H9 (cell line): ENCODE data around the gene RNF114. TPM values are rescaled to one million over a fixed set of nuclear protein-coding genes. Genes with fewer than 3 reads are reported as not detected.
A peak's percentile ranks its signal among the peaks of the same experiment; 100 is the strongest.

Experiments used
- DNase-seq: peaks from one replicate; pipeline ENCODE4 v3.0.0-alpha.2; 2017
- H2AFZ ChIP-seq: one replicate; pipeline ENCODE4 v1.6.1; 2013; ENCODE audit warnings: mild to moderate bottlenecking, low read length, control low read depth, moderate library complexity
- H2AK5ac ChIP-seq: 2 replicates; pipeline ENCODE4 v1.6.1; 2013; ENCODE audit warnings: low read length, control low read depth, mixed read lengths; ENCODE audit not compliant: insufficient read length
- H2BK120ac ChIP-seq: one replicate; pipeline ENCODE4 v1.6.1; 2013; ENCODE audit warnings: low read depth, mild to moderate bottlenecking, low read length, control low read depth, inconsistent platforms; ENCODE audit not compliant: poor library complexity, severe bottlenecking
- H2BK12ac ChIP-seq: 2 replicates; pipeline ENCODE4 v1.6.1; 2013; ENCODE audit warnings: low read length, control low read depth, mixed read lengths, low read depth; ENCODE audit not compliant: insufficient read length
- H2BK15ac ChIP-seq: 2 replicates; pipeline ENCODE4 v1.6.1; 2013; ENCODE audit warnings: low read depth, low read length, control low read depth
- H2BK20ac ChIP-seq: one replicate; pipeline ENCODE4 v1.6.1; 2013; ENCODE audit warnings: low read depth, mild to moderate bottlenecking, low read length, control low read depth, inconsistent platforms; ENCODE audit not compliant: poor library complexity, severe bottlenecking
- H2BK5ac ChIP-seq: 2 replicates; pipeline ENCODE4 v1.6.1; 2013; ENCODE audit warnings: low read length, control low read depth, mixed read lengths; ENCODE audit not compliant: insufficient read length
- H3K14ac ChIP-seq: 2 replicates; pipeline ENCODE4 v1.6.1; 2013; ENCODE audit warnings: low read length, control low read depth; ENCODE audit not compliant: insufficient read depth
- H3K18ac ChIP-seq: 2 replicates; pipeline ENCODE4 v1.6.1; 2013; ENCODE audit warnings: low read depth, mild to moderate bottlenecking, mixed read lengths, low read length, control low read depth; ENCODE audit not compliant: insufficient read length
- H3K23ac ChIP-seq: 2 replicates; pipeline ENCODE4 v1.6.1; 2013; ENCODE audit warnings: low read length, control low read depth, mixed read lengths, low read depth; ENCODE audit not compliant: insufficient read length
- H3K23me2 ChIP-seq: 2 replicates; pipeline ENCODE4 v1.6.1; 2013; ENCODE audit warnings: low read depth, mild to moderate bottlenecking, mixed read lengths, low read length, control low read depth; ENCODE audit not compliant: insufficient read length, poor library complexity, severe bottlenecking
- H3K27ac ChIP-seq: 2 replicates; pipeline ENCODE4 v1.5.1; 2013; ENCODE audit warnings: low read length, control low read depth, mixed read lengths, low read depth; ENCODE audit not compliant: insufficient read length
- H3K27me3 ChIP-seq: 2 replicates; pipeline ENCODE4 v1.6.1; 2013; ENCODE audit warnings: low read length, control low read depth, inconsistent platforms; ENCODE audit not compliant: insufficient read depth
- H3K4ac ChIP-seq: 2 replicates; pipeline ENCODE4 v1.6.1; 2013; ENCODE audit warnings: low read depth, mild to moderate bottlenecking, control low read depth, inconsistent platforms, low read length, moderate library complexity
- H3K4me1 ChIP-seq: 2 replicates; pipeline ENCODE4 v1.6.1; 2013; ENCODE audit warnings: low read length, control low read depth, inconsistent platforms; ENCODE audit not compliant: insufficient read depth
- H3K4me2 ChIP-seq: 2 replicates; pipeline ENCODE4 v1.6.1; 2013; ENCODE audit warnings: low read length, control low read depth, mixed read lengths; ENCODE audit not compliant: insufficient read length, insufficient read depth
- H3K56ac ChIP-seq: 2 replicates; pipeline ENCODE4 v1.6.1; 2013; ENCODE audit warnings: low read depth, mild to moderate bottlenecking, mixed read lengths, low read length, control low read depth; ENCODE audit not compliant: insufficient read length
- H3K79me1 ChIP-seq: 2 replicates; pipeline ENCODE4 v1.6.1; 2013; ENCODE audit warnings: low read depth, mild to moderate bottlenecking, moderate library complexity, low read length, control low read depth, inconsistent platforms; ENCODE audit not compliant: insufficient read depth, poor library complexity, severe bottlenecking
- H3K79me2 ChIP-seq: 2 replicates; pipeline ENCODE4 v1.6.1; 2013; ENCODE audit warnings: low read length, control low read depth, inconsistent platforms; ENCODE audit not compliant: insufficient read depth
- H3K9ac ChIP-seq: 2 replicates; pipeline ENCODE4 v1.6.1; 2013; ENCODE audit warnings: low read length, control low read depth, mixed read lengths; ENCODE audit not compliant: insufficient read length; ENCODE audit errors: extremely low read depth
- H3K9me3 ChIP-seq: one replicate; pipeline ENCODE4 v1.6.1; 2013; ENCODE audit warnings: low read depth, low read length, inconsistent platforms; ENCODE audit not compliant: control insufficient read depth
- H3T11ph ChIP-seq: one replicate; pipeline ENCODE4 v1.6.1; 2013; ENCODE audit warnings: mild to moderate bottlenecking, low read length, control low read depth, inconsistent platforms
- H4K20me1 ChIP-seq: one replicate; pipeline ENCODE4 v1.6.1; 2013; ENCODE audit not compliant: control insufficient read depth, insufficient read length, insufficient read depth
- H4K5ac ChIP-seq: 2 replicates; pipeline ENCODE4 v1.6.1; 2013; ENCODE audit warnings: low read depth, mild to moderate bottlenecking, mixed read lengths, low read length, control low read depth; ENCODE audit not compliant: insufficient read length
- H4K8ac ChIP-seq: replicated peaks from 2 replicates; pipeline ENCODE4 v1.6.1; 2013; ENCODE audit warnings: low read length, control low read depth, mixed read lengths, low read depth; ENCODE audit not compliant: insufficient read length
- H4K91ac ChIP-seq: 2 replicates; pipeline ENCODE4 v1.6.1; 2013; ENCODE audit warnings: low read depth, mild to moderate bottlenecking, moderate library complexity, mixed read lengths, low read length, control low read depth; ENCODE audit not compliant: insufficient read length
- H3K27ac Mint-ChIP-seq, 3 experiments: 2 replicates in 2 of 3; 3 replicates in 1 of 3; pipeline ENCODE4 v1.8.0; 2020 to 2021; ENCODE audit warnings: mixed read lengths in 3 of 3, mild to moderate bottlenecking in 1 of 3, moderate library complexity in 1 of 3
- H3K27me3 Mint-ChIP-seq: 2 replicates; pipeline ENCODE4 v1.8.0; 2021; ENCODE audit warnings: low read depth, mild to moderate bottlenecking, moderate library complexity, mixed read lengths
- H3K36me3 Mint-ChIP-seq, 3 experiments: 2 replicates in 2 of 3; 3 replicates in 1 of 3; pipeline ENCODE4 v1.8.0; 2020 to 2021; ENCODE audit warnings: low read depth in 3 of 3, mixed read lengths in 3 of 3; ENCODE audit not compliant: insufficient read depth in 1 of 3
- H3K4me1 Mint-ChIP-seq, 2 experiments: 2 replicates each; pipeline ENCODE4 v1.8.0; 2020; ENCODE audit warnings: mixed read lengths in 2 of 2
- H3K4me3 Mint-ChIP-seq, 2 experiments: 2 replicates in 1 of 2; 3 replicates in 1 of 2; pipeline ENCODE4 v1.8.0; 2020 to 2021; ENCODE audit warnings: mild to moderate bottlenecking in 2 of 2, mixed read lengths in 2 of 2, moderate library complexity in 1 of 2
- H3K9me3 Mint-ChIP-seq, 2 experiments: 2 replicates in 1 of 2; 3 replicates in 1 of 2; pipeline ENCODE4 v1.8.0; 2020; ENCODE audit warnings: mild to moderate bottlenecking in 2 of 2, mixed read lengths in 2 of 2, moderate library complexity in 1 of 2
- WGBS: extraction: QIAGEN DNeasy Blood & Tissue Kit; methylation state at CpG from one replicate; pipeline ENCODE4 v1.1.7; 2013; ENCODE audit warnings: missing lambda C conversion rate, low lambda C conversion rate, mixed read lengths; ENCODE audit not compliant: insufficient read length; ENCODE audit errors: extremely low coverage; 5-methylcytosine and 5-hydroxymethylcytosine counted together
- total RNA-seq: library from RNA; stranded (reverse); gene quantifications from 2 replicates; pipeline ENCODE4 v1.2.1, GENCODE V29; 2021
- TF ChIP-seq, protein P1 (sequence below): fragments of 200-600 bp; sonication (generic); conservative IDR thresholded peaks from 3 replicates; pipeline ENCODE4 v1.8.0; 2021; ENCODE audit warnings: antibody characterized with exemption, mild to moderate bottlenecking

Gene RNF114
- total RNA-seq, 1 experiment from 2014 or later: 75.5 TPM

DNA sequence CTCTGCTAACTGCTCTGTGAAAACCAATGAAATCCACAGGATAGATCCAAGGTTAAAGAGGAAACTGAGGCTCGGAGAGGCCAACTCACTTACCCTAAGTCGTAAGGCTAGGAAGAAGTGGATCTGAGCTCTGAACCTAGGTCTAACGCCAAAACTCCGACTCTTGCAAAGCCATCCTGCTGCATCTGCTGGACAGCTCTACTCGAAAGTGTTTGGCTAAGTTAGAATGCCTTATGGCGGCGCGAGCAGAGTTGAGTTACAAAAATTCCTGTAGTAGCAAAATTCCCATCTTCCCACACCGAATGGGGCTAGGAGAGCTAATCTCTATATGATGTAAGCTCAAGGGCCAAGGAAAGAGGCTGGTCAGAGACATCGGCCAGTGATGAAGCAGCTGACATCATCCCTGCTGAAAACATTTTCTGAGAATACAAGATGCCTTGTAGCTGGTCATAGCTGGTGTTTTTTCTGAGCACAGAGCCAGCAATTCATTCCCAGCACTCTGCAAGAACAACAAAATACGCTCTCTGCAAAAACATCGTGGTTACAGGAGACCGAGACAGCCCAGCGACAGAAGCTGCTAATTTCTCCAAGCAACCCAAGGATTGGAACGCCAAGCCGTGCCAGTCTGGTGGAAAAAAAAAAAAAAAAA, 22.7 kb upstream of the RNF114 start:
- H3K79me2 ChIP-seq: peaks cover 18% of the 10 kb centered on the region; the same call in 1 of the 2 replicates
- no peak overlapping the region for H2BK15ac ChIP-seq
- peak overlapping the region; percentile 97 to 99 for H3K4me3 Mint-ChIP-seq
- H3K36me3 Mint-ChIP-seq: peaks cover 0 to 6% (median 3%) of the 10 kb centered on the region in 3 experiments; a peak in 4 of 7 replicates
- H3K4me2 ChIP-seq: no peak overlapping the region
- TF ChIP-seq, protein P1, sequence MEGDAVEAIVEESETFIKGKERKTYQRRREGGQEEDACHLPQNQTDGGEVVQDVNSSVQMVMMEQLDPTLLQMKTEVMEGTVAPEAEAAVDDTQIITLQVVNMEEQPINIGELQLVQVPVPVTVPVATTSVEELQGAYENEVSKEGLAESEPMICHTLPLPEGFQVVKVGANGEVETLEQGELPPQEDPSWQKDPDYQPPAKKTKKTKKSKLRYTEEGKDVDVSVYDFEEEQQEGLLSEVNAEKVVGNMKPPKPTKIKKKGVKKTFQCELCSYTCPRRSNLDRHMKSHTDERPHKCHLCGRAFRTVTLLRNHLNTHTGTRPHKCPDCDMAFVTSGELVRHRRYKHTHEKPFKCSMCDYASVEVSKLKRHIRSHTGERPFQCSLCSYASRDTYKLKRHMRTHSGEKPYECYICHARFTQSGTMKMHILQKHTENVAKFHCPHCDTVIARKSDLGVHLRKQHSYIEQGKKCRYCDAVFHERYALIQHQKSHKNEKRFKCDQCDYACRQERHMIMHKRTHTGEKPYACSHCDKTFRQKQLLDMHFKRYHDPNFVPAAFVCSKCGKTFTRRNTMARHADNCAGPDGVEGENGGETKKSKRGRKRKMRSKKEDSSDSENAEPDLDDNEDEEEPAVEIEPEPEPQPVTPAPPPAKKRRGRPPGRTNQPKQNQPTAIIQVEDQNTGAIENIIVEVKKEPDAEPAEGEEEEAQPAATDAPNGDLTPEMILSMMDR: no peak
- no peak overlapping the region for H3T11ph ChIP-seq
- H4K5ac ChIP-seq: no peak overlapping the region
- peaks cover 2% of the 10 kb centered on the region; the same call in 1 of the 2 replicates for H3K4me1 ChIP-seq
- H2AK5ac ChIP-seq: no peak overlapping the region
- no peak overlapping the region for H3K9ac ChIP-seq
- no peak overlapping the region for H2BK120ac ChIP-seq
- H2AFZ ChIP-seq: no peak overlapping the region
- no peaks in the 10 kb centered on the region for H3K27me3 ChIP-seq
- H2BK5ac ChIP-seq: no peak overlapping the region
- no peak overlapping the region for H3K4ac ChIP-seq
- peaks cover 9% of the 10 kb centered on the region for H3K79me1 ChIP-seq
- no CpG with 5 or more reads among the region's 16 CpGs for WGBS
- no peaks in the 10 kb centered on the region for H3K9me3 ChIP-seq
- no peaks in the 10 kb centered on the region; a peak in 1 of 5 replicates for H3K9me3 Mint-ChIP-seq
- peaks cover 16 to 20% of the 10 kb centered on the region in 2 experiments for H3K4me1 Mint-ChIP-seq
- H3K14ac ChIP-seq: no peak overlapping the region
- H4K20me1 ChIP-seq: no peaks in the 10 kb centered on the region
- no peak for DNase-seq
- no peak overlapping the region for H3K56ac ChIP-seq
- H4K91ac ChIP-seq: no peak overlapping the region
- no peaks in the 10 kb centered on the region; the same call in 1 of the 2 replicates for H3K27me3 Mint-ChIP-seq
- no peak overlapping the region for H4K8ac ChIP-seq
- no peak overlapping the region for H2BK12ac ChIP-seq
- no peak overlapping the region for H3K27ac Mint-ChIP-seq
- H3K23me2 ChIP-seq: peaks cover 10% of the 10 kb centered on the region
- no peak overlapping the region for H3K18ac ChIP-seq
- H2BK20ac ChIP-seq: no peak overlapping the region
- no peak overlapping the region for H3K27ac ChIP-seq
- no peak overlapping the region for H3K23ac ChIP-seq
